HCEC 1CT (cell line): Measurements from ENCODE around the gene CCDC127.
"Not testable (repeated sequence)": the region's sequence is repeated elsewhere in the genome, so short reads cannot be mapped to it uniquely, and the experiment has no call there.

Source experiments
- DNase-seq: peaks from one replicate; pipeline ENCODE4 v3.0.0-alpha.2; 2017

Gene CCDC127

DNA sequence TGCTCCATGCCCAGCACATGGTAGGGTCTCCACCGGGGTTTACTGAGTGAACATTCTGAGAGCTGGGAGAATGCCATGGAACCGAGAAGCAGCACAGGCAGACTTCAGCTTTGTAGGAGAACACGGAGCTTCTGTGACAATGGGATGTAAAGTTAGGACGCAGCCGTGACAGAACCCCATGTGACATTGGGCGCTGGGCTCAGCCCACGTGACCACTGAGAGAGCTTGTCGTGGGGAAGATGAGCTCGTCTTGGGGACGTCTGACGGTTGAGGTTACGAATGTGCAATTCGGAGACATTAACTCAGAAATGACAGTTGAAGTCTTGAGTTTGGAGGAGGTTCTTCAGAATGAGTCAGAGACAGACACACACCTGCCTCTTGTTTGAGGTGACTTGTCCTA, 13.7 kb upstream of the CCDC127 start:
- no peak for DNase-seq

DNA sequence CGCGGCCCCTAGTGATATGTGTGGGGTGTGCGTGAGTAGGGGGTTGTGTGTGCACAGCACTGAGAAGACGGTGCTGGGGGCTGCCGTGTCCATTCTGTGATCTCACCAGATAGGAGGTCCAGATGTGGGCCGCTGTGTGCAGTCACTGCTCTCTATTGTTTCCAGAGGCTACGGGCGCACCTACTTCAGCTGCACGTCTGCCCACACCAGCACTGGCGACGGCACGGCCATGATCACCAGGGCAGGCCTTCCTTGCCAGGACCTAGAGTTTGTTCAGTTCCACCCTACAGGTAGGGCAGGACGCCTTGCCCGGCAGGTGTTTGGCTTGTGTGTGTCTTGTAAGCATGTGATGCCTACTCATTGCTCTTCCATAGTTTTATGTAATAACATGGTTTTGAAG, 12.8 kb upstream of the CCDC127 start:
- DNase-seq: no peak

DNA sequence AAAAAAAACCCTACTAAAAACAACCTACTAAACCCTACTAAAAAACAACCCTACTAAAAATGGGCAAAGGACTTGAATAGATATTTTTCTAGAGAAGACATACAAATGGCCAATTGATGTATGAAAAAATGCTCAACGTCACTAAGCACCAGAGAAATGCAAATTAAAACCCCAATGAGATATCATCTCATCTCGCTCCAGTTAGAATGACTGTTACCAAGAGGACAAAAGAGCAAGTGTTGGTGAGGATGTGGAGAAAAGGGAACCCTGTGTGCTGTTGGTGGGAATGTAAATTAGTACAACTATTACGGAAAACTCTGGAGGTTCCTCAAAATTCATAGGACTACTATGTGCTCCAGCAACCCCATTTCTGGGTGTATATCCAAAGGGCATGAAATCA, 10.9 kb upstream of the CCDC127 start:
- DNase-seq: no peak

DNA sequence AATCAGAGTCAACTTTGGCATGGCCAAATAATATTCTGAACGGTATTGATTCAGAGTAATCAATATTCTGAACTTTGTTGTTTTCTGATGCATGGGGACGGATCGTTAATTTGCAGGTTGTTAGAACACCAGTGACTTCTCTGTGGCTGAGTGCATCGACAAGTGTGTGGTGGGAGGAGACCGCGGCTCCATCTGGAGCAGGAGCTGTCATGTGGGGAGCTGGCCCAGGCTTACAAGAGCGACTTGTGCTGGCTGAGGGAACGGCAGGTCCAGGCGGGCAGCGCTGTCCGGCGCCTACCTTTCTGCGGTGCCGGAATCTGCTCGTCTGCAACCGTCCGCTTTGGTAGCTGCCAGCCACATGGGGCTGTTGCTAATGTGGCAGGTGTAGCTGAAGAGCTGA, 9.4 kb upstream of the CCDC127 start:
- not testable (repeated sequence) for DNase-seq

DNA sequence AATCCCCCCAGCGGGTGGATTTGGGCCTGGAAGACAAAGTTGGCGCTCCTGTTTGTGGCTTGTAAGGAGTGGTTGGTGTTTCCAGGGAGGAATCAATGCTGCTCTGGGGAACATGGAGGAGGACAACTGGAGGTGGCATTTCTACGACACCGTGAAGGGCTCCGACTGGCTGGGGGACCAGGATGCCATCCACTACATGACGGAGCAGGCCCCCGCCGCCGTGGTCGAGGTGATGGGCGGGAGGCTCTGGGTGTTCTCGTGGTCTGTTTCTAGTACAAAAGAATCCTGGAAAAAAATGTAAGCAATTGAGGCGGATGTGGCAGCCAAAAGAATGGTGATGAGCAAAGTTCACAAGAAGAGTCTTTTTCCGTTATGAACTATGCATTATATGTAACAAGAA, 7.4 kb upstream of the CCDC127 start:
- no peak for DNase-seq

DNA sequence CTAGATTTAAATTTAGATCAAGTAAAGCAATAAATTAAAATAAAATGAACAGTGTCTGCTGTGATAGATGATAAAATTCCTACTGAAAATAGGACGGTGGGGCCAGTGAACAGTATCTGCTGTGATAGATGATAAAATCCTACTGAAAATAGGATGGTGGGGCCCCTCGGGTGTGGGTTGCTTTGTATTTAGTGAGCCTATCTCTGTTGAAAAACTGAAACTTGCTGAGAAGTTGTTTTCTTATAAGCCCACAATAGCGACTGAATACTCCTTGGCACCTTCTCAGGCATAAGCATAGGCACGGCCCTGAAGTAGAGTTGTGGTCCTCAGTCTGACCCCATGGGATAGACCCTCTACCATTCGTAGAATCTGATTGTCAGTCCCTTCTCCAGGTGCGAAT, 5.8 kb upstream of the CCDC127 start:
- no peak for DNase-seq

DNA sequence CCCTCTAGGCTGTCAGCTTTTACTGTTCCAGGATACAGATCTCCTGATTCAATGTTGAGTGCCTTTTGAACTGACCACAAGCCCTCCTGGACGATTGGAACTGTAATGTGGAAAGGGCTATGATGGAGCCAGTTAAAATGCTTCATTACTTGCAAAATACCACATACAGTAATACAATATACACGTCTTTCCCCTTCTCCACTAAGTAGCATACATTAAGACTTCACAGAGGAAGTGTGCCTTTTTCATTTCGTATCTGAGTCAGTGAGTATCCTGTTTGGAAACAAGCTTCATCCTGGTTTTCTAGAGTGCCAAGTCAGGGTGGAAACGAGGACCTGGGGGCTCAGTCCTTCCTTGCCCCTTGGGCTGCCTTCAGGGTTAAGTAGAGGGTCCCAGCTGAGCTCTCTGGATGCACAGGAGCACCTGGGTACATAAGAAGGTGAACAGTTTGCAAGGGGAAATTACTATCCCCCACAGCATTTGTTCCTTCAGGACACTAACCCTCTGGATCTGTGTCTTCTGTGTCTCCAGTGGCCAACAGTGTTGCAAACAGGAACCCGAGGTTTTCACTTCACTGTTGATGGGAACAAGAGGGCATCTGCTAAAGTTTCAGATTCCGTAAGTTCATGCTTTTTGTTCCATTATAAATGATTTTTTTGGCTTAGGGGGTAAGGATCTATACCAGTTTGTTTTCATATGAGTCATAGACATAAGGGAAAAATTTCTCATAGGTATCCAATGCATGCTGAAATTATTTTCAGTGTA, 5.2 kb upstream of the CCDC127 start:
- peak; percentile 16 for DNase-seq

DNA sequence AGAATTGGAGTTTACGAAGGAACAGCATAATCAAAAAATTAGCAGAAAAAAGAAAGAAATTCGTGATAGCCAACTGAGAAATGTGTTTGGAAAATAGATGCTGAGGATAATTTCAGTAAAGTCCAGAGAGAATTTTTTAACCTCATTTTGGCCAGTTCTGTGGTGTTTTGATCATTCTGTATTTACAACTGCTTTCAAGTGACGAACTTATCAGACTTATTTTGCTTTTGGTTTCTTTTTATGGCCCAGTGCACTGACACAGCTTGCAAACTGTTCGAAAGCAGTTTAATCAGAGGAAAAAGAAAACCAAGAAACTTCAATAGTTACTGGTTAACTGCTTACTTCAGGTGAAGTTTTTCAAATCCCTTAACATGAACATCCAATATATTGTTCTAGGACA, 2.0 kb upstream of the CCDC127 start:
- no peak for DNase-seq

DNA sequence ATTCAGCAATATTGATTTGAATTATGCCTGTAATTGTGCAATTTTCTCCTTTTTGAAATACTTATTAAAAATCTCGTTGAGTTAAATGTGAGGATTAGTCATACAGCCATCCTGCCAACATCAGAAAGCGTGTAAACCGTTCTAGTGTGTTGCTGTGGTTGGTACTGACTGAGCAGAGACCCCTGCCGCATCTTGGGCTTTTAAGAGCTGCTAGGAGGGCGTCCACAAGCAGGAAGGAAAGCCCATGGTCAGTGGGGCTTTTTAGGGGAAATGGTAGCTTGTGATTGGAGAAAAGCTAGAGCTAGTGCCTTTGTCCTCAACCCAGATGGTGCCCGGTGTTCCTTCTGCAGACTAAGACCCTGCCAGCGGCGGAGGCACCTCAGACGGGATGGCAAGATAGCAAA, 1.5 kb upstream of the CCDC127 start:
- DNase-seq: peak; percentile 29

DNA sequence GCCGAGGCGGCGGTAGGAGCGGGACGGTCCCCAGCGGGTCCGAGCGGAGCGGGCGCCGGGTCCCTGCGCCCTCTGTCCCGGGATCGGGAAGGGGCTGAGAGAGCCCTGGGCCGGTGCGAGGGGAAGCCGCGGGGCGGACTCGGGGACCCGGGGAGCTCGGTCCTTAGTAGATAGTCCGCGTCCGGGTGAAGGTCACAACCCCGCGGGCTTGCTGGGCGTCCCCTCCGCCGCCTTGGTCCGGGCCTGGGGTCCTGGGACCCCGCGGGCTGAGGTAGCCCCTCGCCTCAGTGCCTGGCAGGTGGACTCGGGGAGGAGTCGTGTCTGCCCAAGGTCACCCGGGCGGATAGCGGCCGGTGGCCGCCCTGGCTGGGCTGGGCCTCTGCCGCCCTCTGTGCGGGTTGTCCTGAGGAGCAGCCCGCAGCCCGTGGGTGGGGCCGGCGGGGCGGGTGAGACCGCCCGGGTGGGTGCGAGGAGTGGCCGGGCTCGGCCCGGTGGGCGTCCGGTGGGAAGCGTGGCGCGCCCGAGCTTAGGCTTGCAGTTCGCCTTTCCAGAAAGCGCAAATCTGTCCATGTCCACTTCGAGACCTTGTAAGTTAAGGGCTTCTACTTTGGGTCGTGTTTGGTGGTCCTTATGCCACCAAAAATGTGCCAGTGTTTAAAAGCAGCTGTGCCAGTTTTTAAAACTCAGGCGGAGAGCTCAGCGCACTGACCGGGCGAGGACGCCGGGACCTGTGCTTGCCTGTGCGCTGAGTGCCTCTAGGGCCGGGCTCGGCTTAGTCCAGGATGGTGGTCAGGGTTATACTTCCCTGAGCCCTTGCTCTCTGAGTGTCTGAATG, 721 bp upstream of the CCDC127 start:
- DNase-seq: peak; percentile 24

DNA sequence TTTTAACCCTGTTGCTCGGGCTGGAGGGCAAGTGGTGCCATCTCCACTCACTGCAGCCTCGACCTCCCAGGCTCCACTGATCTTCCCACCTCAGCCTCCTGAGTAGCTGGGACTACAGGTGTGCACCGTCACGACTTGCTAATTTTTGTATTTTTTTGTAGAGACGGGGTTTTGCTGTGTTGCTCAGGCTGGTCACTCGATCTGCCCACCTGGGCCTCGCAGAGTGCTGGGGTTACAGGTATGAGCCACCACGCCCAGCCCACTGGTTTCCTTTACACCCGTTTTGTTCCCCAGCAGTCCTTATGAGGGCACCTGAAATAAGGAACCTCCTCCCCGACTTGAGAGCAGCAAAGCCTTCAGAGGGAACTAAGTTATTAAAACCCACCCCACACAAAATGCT, 1.9 kb downstream of the CCDC127 start:
- not testable (repeated sequence) for DNase-seq

DNA sequence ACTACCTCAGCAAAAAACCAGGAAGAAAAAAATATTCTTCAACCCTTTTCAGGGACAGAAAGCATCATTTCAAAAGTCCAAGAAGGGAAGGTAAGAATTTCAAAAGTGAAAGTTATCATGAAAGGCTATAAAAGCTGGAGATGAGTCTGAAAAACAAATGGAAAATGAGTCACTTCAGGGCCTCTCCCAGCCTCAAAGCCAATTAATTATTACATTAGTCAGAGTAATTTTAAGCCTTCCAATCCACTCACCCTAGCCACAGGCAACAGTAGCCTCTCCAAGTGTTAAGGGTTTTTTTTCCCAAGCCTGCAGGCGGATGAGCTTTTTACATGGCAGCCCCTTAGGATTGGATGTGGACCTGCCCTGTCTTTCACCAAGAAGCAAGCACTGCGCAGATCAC, 2.7 kb downstream of the CCDC127 start:
- peak; percentile 26 for DNase-seq

DNA sequence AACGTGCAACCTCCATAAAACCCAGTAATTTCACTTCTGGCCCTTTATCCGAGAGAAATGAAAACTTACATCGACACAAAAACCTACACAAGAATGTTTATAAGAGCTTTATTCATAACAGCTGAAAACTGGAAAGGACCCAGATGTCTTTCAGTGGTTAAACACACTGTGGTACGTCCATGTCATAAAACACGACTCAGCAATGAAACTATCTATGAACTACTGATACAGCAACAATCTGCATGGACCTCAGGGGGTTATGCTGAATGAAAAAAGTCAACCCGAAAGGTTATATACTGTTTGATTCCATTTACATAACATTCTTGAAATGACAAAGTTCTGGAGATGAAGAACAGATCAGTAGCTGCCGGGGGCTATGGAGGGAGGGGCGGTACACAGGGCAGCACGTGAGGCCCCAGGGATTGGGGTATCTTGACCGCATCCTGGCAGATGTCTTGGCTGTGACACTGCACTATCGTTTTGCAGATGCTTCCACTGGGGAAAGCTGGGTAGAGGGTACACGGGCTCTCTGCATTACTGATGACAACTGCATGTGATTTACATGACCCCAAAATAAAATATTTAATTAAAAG, 4.1 kb downstream of the CCDC127 start:
- no peak for DNase-seq

DNA sequence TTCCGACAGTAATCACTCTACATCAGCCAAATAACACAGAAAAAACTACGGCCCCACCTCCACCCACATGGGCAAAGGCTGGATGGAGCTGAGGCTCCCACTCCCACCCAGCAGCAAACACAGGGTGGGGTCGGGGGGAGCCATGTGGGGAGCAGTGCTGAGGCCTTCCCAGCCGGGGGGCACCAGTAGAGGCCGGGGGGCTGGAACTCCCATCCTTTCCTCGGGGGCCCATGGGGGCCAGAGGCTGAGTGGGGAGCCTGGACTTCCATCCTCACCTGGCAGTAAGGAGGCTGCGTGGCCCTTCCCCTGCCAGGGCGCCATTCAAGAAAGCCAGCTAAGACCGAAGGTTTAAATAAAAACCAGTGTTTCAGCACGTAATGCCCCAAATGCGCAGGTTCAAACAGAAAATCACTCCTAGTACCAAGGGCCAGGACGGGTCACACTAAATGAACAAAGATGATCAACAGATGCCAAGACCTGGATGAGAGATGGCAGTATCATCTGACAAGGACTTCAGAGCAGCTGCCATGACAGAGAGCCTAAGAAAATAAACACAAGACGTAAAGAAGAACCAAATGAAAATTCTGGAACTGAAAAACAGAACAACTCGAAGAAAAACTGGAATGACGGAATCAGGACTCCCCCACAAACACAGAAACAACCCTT, 9.4 kb downstream of the CCDC127 start:
- DNase-seq: no peak

DNA sequence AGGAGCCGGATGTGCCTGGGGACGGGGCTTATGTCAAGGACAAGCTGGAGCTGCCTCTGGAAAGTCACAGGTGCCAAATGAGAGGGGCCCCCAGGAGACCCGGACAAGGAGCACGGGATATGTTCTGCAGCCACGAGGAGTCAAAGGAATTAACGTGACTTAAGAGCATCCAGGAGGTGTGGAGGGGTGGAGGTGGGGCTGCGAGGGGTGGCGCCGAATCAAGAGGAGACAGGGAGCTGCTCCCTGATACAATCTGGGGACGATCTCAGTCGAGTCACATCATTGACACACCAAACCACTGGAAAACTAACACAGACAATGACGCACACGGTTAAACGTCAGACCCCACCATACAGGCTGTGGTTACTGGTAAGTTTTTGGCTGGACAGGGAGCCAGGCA, 10.4 kb downstream of the CCDC127 start:
- DNase-seq: no peak

DNA sequence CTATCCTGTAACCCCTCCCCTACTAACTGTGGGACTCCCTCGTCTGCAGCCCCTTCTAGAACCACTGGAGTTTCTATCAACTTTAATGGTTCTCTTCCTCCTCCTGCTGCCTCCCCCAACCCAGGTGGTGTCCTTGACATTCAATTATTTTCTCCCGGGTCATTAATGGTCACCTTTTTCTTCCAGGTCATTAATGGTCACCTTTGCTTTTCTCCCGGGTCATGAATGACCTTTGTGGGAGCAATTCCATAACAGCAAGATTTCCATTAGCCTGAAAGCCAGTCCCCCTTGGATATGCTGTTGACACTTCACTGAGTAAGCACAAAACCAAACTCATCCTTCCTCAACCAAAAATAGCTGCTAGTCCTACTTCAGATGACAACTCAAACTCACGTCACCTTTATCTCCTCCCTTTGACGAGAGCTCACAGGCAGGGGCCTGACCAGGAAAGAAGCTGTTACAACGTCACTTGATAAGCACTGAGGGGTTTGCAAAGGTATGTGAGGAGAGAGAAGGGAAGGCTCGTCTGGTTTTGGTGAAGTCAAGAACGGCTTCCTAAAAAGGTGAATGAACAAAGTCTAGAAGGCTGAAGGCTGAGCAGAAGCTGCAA, 10.9 kb downstream of the CCDC127 start:
- no peak for DNase-seq

DNA sequence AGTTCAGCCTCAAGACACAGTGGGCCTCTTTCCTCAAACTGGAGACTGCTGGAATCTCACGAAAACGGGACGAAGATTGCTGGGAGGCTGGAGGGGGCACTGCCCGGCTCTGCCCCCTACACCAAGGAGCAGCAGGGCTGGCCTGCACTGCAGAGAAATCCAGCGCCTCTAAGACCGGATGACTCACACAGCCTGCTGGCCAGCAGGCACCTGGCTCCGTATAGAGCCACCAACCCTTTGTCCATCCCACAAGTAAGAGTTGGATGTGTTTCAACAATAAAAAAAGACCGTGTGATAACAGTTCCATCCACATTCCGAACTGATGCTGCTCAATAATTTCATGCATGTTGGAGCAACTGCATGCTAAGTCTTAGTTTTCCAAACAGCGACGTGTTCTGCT, 11.5 kb downstream of the CCDC127 start:
- DNase-seq: no peak

DNA sequence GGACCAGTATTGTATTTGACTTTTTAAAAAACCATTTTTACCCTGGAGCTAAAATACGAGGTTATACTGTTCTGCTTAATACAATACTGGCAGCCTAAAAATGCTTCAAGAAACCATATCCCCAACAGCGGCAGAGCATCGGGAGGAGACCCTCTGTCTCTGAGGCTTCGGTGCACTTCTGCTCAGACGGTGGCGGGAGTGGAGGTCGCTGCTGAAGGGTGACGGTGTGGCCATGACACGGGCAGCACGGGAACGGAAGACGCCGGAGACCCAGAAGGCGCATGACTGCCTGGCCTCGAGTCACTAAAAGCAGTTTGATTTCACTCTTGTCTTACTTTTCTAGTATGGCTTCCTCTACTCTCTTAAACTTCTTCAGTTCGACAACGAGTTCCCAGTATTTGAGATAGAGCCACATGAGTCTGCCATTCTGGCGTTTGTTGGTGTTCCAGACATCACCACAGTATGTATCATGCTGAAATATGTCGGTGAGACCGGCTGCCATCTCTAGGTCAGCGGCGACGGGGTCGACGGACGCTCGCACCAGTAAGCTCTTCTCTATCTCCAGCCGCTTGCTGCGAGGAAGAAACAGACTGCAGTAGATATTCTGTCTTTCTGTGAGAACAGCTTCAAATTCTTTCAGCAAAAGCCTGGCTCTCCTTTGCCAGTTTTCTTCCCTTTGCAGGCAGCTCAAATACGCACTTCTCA, 12.8 kb downstream of the CCDC127 start:
- no peak for DNase-seq

DNA sequence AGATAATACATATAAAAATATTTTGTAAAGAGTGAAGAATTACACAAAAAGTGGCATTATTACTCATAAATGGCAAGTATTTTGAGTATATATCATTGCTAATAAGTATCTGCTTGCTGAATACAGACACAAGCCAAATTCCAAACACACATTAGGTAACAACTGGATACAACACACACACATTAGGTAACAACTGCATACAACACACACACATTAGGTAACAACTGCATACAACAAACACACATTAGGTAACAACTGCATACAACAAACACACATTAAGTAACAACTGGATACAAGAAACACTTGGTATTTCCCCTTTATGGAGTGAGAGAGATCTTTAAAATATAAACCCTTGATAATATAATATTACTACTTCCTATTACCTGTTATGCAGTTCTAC, 13.5 kb downstream of the CCDC127 start:
- DNase-seq: no peak

DNA sequence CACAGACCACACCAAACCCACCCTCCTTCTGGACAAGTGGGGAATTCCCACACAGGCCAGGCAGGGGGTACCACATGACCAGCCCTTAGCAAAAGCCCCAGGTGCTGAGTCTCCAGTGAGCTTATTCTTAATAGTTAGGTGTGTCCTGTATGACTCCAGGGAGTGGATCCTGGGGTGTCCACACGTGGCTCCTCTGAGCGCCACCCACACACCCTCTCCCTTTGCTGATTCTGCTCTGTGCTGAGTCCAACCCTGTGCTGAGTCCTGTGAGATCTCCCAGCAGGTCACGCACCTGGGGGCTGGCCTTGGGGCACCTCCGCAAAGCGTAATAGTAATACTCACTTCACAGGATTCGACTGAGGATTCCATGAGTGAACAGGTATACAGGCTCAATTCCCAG, 14.0 kb downstream of the CCDC127 start:
- DNase-seq: no peak

DNA sequence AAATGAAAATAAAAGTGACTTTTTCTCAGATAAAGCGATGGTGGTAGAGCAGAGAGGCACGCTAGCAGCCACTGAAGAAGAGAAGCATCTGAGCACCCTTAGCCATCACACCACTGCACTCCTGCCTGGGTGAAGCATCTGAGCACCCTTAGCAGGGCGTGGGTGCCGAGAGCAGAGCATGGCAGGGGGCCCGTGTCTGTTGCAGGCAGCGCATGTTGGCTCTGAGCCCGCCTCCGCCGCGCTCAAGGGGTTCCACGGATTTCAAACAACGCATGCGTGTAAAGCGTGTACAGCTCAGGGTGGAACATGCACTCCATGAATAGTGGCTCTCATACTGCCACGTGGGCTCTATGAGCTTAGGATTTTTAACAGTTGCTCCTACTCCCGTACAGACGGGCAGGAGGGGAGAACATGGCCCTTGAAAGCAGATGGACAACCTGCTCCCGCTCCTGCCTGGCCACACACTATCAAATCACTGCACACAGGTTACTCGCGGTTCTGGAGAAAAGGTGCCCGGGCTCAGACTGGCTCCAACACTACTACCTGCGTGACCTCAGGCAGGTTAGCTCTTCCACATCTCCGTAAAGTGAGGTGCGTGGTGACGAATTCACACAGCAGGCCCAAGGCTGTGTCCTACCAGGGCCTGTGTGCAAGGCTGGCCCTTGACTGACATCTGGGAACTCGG, 14.6 kb downstream of the CCDC127 start:
- DNase-seq: no peak

DNA sequence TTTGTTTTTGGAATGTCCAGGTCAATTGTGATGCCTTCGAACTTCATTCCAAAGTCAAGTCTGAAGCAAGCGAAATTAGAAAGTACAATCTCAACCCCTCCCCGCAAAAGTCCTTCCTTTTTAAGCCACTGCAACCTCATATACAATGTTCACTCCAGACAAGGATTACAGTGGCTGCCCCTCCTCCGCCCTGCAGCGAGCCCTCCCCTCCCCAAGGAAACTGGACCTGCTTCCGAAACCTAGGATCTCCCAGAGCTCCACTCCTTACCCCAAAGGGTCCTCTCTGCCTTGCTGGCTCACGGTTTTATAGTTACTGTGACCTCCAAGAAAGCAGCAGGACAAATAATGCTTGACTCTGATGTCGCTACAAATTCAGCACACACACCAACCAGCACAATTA, 16.3 kb downstream of the CCDC127 start:
- DNase-seq: no peak
